LNCaP clone FGC (cell line): ENCODE measurements around the gene CCDC89.
"Not testable (repeated sequence)": the region's sequence is repeated elsewhere in the genome, so short reads cannot be mapped to it uniquely, and the experiment has no call there.

Source experiments
- DNase-seq: peaks from one replicate; pipeline ENCODE4 v3.0.0-alpha.2; 2011; ENCODE audit warnings: low read depth
- H3K4me3 ChIP-seq: 2 replicates; pipeline ENCODE4 v1.5.1; 2011; ENCODE audit warnings: mild to moderate bottlenecking, low read depth, low read length, control low read depth
- CTCF ChIP-seq: IDR thresholded peaks from 2 replicates; pipeline ENCODE4 v1.5.1; 2012; ENCODE audit warnings: mild to moderate bottlenecking; ENCODE audit not compliant: control insufficient read depth, insufficient read depth; ENCODE audit errors: extremely low read depth

CCDC89 gene

DNA sequence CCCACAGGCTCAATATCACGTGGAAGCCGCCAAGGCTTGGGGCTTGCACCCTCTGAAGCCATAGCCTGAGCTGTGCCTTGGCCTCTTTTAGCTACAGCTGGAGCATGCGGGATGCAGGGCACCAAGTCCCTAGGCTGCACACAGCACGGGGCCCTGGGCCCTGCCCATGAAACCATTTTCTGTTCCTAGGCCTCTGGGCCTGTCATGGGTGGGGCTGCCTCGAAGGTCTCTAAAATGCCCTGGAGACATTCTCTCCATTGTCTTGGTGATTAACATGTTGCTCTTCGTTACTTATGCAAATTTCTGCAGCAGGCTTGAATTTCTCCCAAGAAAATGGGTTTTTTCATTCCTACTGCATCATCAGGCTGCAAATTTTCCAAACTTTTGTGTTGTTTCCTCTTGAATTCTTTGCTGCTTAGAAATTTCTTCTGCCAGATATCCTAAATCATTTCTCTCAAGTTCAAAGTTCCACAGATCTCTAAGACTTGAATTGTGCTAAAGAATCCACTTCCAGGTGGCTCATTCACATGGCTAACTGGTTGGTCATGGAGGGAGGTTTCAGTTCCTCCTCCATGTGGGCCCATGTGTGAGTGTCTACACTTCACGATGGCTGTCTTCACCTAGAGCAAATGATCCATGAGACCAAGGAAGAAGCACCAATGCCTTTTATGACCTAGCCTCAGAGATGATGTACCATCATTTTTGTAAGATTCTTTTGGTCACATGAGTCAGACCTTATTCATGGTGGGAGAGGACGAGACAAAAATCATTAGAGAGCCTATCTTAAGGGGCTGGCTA, 13.7 kb downstream of the CCDC89 start:
- no peak for DNase-seq
- TF ChIP-seq CTCF = no peak
- H3K4me3 ChIP-seq = no peak overlapping the region

DNA sequence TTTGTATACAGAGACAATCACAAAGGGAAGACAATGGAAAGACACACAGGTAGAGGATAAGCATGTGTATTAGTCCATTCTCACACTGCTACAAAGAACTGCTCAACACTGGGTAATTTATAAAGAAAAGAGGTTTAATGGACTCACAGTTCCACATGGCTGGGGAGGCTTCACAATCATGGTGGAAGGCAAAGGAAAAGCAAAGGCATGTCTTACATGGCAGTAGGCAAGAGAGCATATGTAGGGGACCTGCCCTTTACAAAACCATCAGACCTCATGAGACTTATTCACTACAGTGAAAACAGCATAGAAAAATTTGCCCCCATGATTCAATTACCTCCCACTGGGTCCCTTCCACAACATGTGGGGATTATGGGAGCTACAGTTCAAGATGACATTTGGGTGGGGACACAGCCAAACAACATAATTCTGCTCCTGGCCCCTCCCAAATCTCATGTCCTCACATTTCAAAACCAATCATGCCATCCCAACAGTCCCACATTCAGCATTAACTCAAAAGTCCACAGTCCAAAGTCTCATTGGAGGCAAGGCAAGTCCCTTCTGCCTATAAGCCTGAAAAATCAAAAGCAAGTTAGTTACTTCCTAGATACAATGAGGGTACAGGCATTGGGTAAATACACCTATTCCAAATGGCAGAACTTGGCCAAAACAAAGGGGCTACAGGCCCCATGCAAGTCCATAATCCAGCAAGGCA, 14.9 kb downstream of the CCDC89 start:
- DNase-seq, H3K4me3 ChIP-seq: not testable (repeated sequence)

GRCh38 chr11:85668157-85668556, 17.8 kb downstream of the CCDC89 start:
- no peak for DNase-seq
- no peak for TF ChIP-seq CTCF
- no peak overlapping the region for H3K4me3 ChIP-seq

DNA sequence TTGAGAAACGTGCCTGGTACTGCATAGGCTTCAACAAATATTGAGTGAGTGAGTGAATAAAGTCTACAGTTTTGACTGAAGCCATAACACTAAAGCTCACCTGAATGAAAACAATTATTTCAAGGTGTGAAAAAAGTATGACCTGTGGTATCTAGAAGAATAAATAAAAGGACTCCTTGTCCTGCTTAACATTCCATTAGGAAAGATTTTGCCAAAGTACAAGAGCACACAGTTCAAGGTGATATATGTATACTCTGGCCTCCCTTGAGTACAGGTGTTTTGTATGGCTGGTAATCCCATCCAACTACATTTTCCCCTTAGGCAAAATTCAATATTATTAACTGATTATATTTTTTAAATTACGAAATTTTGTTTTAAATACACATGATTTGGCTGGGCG, 19.3 kb downstream of the CCDC89 start:
- no peak for TF ChIP-seq CTCF
- no peak overlapping the region for H3K4me3 ChIP-seq
- DNase-seq = no peak

DNA sequence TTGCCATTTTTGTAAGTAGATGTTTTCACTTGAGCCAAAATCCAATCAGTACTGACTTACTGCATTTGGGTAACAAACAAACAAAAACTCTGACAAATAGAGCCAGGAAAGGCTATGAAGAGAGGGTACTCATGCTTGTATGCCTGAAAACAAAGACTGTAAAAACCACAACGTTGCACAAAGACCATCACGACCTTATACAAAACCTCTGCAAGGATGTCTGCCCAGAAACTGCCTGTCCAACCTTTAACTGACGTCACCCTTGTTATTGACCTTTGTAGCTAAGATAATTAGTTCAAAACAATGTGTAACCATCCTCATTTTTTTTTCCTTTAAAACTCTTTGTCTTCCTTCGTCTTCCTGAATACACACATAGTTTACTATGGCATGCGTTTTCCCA, 20.3 kb downstream of the CCDC89 start:
- TF ChIP-seq CTCF = no peak
- no peak for DNase-seq
- no peak overlapping the region for H3K4me3 ChIP-seq

- H3K4me3 ChIP-seq = peak within 1 kb of the TSS; percentile 87
- TF ChIP-seq CTCF = no peak
- peak; percentile 70 for DNase-seq
Measured at GRCh38 chr11:85664615-85665481, 21.1 kb downstream of the CCDC89 start, which contains the start of gene CREBZF. TSS of gene CREBZF (minus strand) at chr11:85665129. CDS start at chr11:85664875, 254 bp downstream.
